PFSK-1 (cell line): ENCODE data around the gene DMAC2.

Experiments
- FOXP2 ChIP-seq: optimal IDR thresholded peaks from 2 replicates; pipeline ENCODE3; 2011; ENCODE audit warnings: borderline replicate concordance, control low read depth, inconsistent platforms; ENCODE audit not compliant: insufficient read depth; ENCODE audit errors: extremely low read length, extremely low read depth
- POLR2AphosphoS5 ChIP-seq: IDR thresholded peaks from 2 replicates; pipeline ENCODE4 v1.6.1; 2012; ENCODE audit warnings: low read depth, mild to moderate bottlenecking, control low read depth, low read length, moderate library complexity
- REST ChIP-seq, 2 experiments: IDR thresholded peaks; 2 replicates each; pipeline versions ENCODE4 v1.6.1 to v1.8.0; 2011 to 2012; ENCODE audit warnings: low read depth in 2 of 2, low read length in 2 of 2, control low read depth in 1 of 2, inconsistent platforms in 1 of 2, mild to moderate bottlenecking in 1 of 2, moderate library complexity in 1 of 2; ENCODE audit not compliant: insufficient read depth in 1 of 2
- SIN3A ChIP-seq: IDR thresholded peaks from 2 replicates; pipeline ENCODE4 v1.6.1; 2012; ENCODE audit warnings: mild to moderate bottlenecking, low read length, moderate library complexity, borderline replicate concordance; ENCODE audit not compliant: insufficient read depth
- TAF1 ChIP-seq: IDR thresholded peaks from 2 replicates; pipeline ENCODE4 v1.6.1; 2012; ENCODE audit warnings: low read length, control low read depth, borderline replicate concordance; ENCODE audit not compliant: insufficient read depth

The DMAC2 gene

GRCh38 chr19:41434450-41434849, 5.3 kb downstream of the DMAC2 start:
- no peak for TF ChIP-seq REST (IDR thresholded peaks at IDR 0.05; ENCODE audit: insufficient read depth in 1 of 2, low read depth in 2 of 2, low read length in 2 of 2)
- TF ChIP-seq SIN3A = no peak
- TF ChIP-seq TAF1 = no peak
- no peak for TF ChIP-seq FOXP2
- TF ChIP-seq POLR2AphosphoS5 = no peak

- TF ChIP-seq REST (IDR thresholded peaks at IDR 0.05; ENCODE audit: insufficient read depth in 1 of 2, low read depth in 2 of 2, low read length in 2 of 2) (no peak), SIN3A (no peak), FOXP2 (no peak), POLR2AphosphoS5 (no peak), TAF1 (no peak)
Measured at GRCh38 chr19:41433171-41433570, 6.5 kb downstream of the DMAC2 start.

- no peak for TF ChIP-seq TAF1
- no peak for TF ChIP-seq REST (IDR thresholded peaks at IDR 0.05; ENCODE audit: insufficient read depth in 1 of 2, low read depth in 2 of 2, low read length in 2 of 2)
- TF ChIP-seq POLR2AphosphoS5 = no peak; the same call in 1 of the 2 replicates
- no peak for TF ChIP-seq SIN3A
- TF ChIP-seq FOXP2 = no peak
Measured at GRCh38 chr19:41431426-41432386, 8.0 kb downstream of the DMAC2 start.

GRCh38 chr19:41430922-41431321, 8.8 kb downstream of the DMAC2 start:
- TF ChIP-seq POLR2AphosphoS5 = no peak; the same call in 1 of the 2 replicates
- no peak for TF ChIP-seq REST (IDR thresholded peaks at IDR 0.05; ENCODE audit: insufficient read depth in 1 of 2, low read depth in 2 of 2, low read length in 2 of 2)
- TF ChIP-seq SIN3A = no peak
- TF ChIP-seq FOXP2 = no peak
- TF ChIP-seq TAF1 = no peak
